Psoas muscle (tissue), 8 donors: ENCODE results near the gene KLC3. TPM values are rescaled to one million over a fixed set of nuclear protein-coding genes. Genes with fewer than 3 reads are reported as not detected.

Experiments used
- ATAC-seq, 4 donors: fragments of 200-7000 bp; cut with Tn5 transposase; one replicate each; pipeline ENCODE4 v1.9.1; 2020; ENCODE audit warnings: moderate library complexity in 3 of 4, mild to moderate bottlenecking in 2 of 4
- DNase-seq, 2 donors: peaks; one replicate each; pipeline ENCODE4 v3.0.0-alpha.2; 2020
- H3K27ac ChIP-seq: fragments of 200-600 bp; one replicate; pipeline ENCODE4 v1.8.0; 2022
- H3K27me3 ChIP-seq, 3 donors: fragments of 200-600 bp in 1 of 3; one replicate each; pipeline versions ENCODE4 v1.6.1 to v1.8.0; 2013 to 2022; ENCODE audit warnings: low read length in 2 of 3, mild to moderate bottlenecking in 2 of 3, moderate library complexity in 1 of 3; ENCODE audit not compliant: insufficient read depth in 3 of 3
- H3K36me3 ChIP-seq, 2 donors: fragments of 200-600 bp in 1 of 2; one replicate each; pipeline versions ENCODE4 v1.6.1 to v1.8.0; 2013 to 2022; ENCODE audit warnings: low read depth in 1 of 2, mild to moderate bottlenecking in 1 of 2, moderate library complexity in 1 of 2; ENCODE audit not compliant: insufficient read depth in 1 of 2
- H3K4me1 ChIP-seq: fragments of 200-600 bp; one replicate; pipeline ENCODE4 v1.8.0; 2022
- H3K4me3 ChIP-seq: fragments of 200-600 bp; one replicate; pipeline ENCODE4 v1.8.0; 2022; ENCODE audit warnings: mild to moderate bottlenecking
- H3K9me3 ChIP-seq: fragments of 200-600 bp; one replicate; pipeline ENCODE4 v1.8.0; 2022
- WGBS, 3 donors: extraction: QIAGEN DNeasy Blood & Tissue Kit; methylation state at CpG; one replicate each; pipeline versions ENCODE4 v1.1.6 to v1.1.7; 2013; 5-methylcytosine and 5-hydroxymethylcytosine counted together
- intact Hi-C, 2 donors: fragments of 100-400 bp; cut with DNase I; formaldehyde crosslinking; loops; one replicate each; pipeline versions ENCODE4 v1.11.0 to v1.14.2; 2022
- polyA plus RNA-seq, 3 donors: library from polyadenylated mRNA; stranded (reverse); fragments of 200-250 nt; gene quantifications; one replicate each; pipeline ENCODE4 v1.2.3, GENCODE V29; 2013
- total RNA-seq, 4 donors: library from RNA; stranded (reverse); fragmentation: NEBNext Ultra II Directional in 2 of 4; extraction: Animal tissue kit (Norgen Biotek cat#: 25700) in 2 of 4; gene quantifications; one replicate each; pipeline versions ENCODE4 v1.2.1 to v1.2.4, GENCODE V29; 2021 to 2023
- TF ChIP-seq, protein P1 (sequence below): fragments of 200-600 bp; IDR thresholded peaks from one replicate; pipeline ENCODE4 v1.8.0; 2022; ENCODE audit warnings: antibody characterized with exemption
- donor health status: healthy with polysubstance abuse.
- donor health status: DM: no; HTN: no; CAD: no; lungs with moderate emphysema.
- donor health status: Bipolar disorder and iron deficiency.
- donor health status: healthy.
- donor health status: DM: yes; HTN: yes; CAD: no.
- donor health status: DM: no; HTN: no; CAD: no.
- donor health status: DM: no; HTN: no; CAD: no.
- donor health status: DM: yes; HTN: yes; CAD: no.

KLC3 gene
- total and polyA plus RNA-seq, 7 donors: 0.03 to 0.27 (median 0.08) TPM; not detected in 3

DNA sequence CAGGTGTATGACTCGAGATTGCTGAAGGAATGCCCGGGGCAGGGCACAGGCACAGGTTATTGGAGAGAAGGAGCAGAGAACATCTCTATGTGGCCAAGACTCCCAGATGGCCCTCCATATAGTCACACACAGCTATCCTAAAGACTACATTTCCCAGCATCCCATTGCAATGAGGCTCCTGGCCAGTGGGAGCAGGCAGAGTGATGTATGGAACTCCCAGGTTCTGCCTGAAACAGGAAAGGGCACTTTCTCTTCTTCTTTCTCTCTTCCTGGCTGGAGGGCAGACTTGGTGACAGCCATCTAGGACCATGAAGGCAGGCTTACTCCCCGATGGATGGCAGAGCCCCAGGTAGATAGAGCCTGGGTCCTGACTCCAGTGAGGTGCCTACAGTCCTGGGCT lies 50.8 kb downstream of the KLC3 start:
- no peaks in the 10 kb centered on the region for H3K4me1 ChIP-seq
- peaks cover 0 to 14% (median 0%) of the 10 kb centered on the region in 3 donors for H3K27me3 ChIP-seq
- DNase-seq (no peak), ATAC-seq (no peak)
- no peak overlapping the region for H3K4me3 ChIP-seq
- TF ChIP-seq, protein P1, sequence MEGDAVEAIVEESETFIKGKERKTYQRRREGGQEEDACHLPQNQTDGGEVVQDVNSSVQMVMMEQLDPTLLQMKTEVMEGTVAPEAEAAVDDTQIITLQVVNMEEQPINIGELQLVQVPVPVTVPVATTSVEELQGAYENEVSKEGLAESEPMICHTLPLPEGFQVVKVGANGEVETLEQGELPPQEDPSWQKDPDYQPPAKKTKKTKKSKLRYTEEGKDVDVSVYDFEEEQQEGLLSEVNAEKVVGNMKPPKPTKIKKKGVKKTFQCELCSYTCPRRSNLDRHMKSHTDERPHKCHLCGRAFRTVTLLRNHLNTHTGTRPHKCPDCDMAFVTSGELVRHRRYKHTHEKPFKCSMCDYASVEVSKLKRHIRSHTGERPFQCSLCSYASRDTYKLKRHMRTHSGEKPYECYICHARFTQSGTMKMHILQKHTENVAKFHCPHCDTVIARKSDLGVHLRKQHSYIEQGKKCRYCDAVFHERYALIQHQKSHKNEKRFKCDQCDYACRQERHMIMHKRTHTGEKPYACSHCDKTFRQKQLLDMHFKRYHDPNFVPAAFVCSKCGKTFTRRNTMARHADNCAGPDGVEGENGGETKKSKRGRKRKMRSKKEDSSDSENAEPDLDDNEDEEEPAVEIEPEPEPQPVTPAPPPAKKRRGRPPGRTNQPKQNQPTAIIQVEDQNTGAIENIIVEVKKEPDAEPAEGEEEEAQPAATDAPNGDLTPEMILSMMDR: no peak
- intact Hi-C loops: no loop called here
- no peak overlapping the region for H3K27ac ChIP-seq
- 73 to 81% (median 77%) methylated on average over 3 of the region's 3 CpGs for whole genome bisulfite sequencing, 3 donors
- no peaks in the 10 kb centered on the region for H3K9me3 ChIP-seq
- no peaks in the 10 kb centered on the region for H3K36me3 ChIP-seq

DNA sequence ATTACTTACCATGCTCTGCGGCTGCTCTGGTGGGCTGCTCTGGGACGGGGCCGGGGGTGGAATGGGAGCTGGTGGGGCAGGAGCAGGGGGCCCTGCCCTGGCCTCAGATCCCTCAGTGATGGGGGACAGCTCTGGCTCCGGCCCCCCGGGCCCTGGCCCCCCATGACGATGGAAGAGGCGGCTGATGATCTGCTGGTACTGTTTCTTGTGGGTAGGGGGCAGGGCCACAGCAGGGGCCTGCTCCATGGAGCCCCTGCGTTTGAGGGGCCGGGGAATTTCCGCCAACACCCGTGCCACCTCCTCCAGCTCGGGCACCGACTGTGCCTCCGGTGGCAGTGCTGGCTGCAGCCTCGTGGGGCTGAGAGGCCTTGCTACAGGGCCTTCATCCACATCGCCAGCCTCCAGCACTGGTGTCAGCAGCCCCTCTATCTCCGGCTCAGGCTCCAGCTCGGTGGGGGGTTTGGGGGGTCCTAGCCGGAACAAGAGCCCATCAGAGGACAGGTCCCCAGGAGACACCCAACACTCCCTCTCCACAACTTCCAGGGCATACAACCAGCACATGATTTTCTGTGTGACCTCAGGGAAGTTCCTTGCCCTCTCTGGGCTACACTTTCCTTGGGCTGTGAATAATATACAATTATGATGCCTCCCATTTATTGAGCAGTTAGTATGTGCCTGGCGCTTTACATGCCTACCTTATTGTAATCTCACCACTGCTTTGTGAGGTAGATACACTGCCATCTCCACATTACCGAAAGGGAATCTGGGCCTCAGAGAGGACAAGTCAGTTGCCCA lies 51.5 kb downstream of the KLC3 start:
- Histone ChIP-seq H3K4me3 (no peak overlapping the region), H3K27me3 (peaks cover 0 to 7% (median 0%) of the 10 kb centered on the region in 3 donors), H3K27ac (no peak overlapping the region), H3K9me3 (no peaks in the 10 kb centered on the region), H3K4me1 (no peaks in the 10 kb centered on the region), H3K36me3 (no peaks in the 10 kb centered on the region)
- intact Hi-C loops: no loop called here
- no peak for ATAC-seq
- TF ChIP-seq, protein P1: no peak
- WGBS, 3 donors: 93 to 95% (median 93%) methylated on average over 20 to 21 of the region's 21 CpGs
- DNase-seq: no peak

DNA sequence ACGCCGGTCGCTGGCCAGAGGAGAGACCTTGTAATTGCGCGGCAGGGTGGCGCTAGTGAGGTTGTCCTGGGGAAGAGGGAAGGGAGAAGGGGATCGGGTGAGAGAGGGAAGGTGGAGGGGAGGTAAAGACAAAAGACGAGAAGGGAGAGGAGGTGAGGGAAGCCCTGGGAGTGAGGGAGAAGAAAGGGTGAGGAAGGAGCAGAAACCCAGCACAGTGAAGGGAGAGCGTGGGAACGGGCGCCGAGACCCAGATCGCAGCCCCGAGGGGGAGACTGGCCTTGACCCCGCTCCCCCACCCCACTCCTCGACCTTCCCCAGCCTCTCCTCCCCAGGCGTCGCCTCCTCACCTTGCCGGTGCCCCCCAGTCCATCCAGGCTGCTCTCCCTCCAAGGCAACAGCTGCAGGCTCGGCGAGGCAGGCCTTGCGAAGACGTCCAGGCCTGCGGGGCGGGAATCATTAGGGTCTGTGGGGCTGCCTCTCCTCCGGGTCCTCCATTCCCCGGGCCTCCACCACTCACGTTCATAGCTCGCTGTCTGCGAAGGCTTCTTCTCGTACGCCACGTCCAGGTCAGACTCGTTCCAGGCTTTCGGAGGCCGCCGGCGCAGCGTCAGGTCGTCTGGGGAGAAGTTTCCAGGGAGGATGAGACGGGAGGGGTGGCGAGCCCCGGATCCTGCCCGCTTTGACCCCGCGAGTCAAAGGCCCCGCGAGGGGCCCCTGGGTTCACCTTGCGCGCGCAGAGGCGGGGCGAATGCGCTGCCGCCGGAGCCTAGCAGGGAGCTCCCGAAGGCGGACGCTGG lies 55.5 kb downstream of the KLC3 start:
- peaks cover 6% of the 10 kb centered on the region for H3K4me1 ChIP-seq
- no peaks in the 10 kb centered on the region for H3K9me3 ChIP-seq
- no peaks in the 10 kb centered on the region for H3K27me3 ChIP-seq
- H3K27ac ChIP-seq: no peak overlapping the region
- WGBS, 3 donors: 66 to 68% (median 66%) methylated on average over 50 to 59 of the region's 59 CpGs
- no peak overlapping the region for H3K4me3 ChIP-seq
- TF ChIP-seq, protein P1: no peak
- DNase-seq: no peak
- intact Hi-C loops: no loop called here
- no peak for ATAC-seq
- no peaks in the 10 kb centered on the region for H3K36me3 ChIP-seq

DNA sequence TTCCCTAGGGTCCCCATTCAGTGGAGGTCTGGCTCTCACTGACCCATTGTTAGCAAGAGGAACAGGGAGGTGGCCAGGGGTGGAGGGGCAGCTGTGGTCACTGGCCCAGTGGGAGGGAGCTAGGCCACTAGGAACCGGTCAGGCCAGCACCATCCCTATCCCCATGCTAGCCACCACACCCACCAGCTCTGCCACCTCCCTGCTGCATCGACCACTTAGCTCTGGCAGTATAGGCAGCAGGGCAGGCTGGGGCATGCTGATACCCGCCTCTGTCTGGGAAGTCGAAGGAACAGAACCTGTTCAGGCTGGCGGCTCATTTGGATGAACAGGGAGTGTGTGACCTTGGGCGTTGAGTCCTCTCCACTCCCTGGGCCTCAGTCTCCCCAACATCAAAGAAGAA lies 59.6 kb downstream of the KLC3 start:
- Histone ChIP-seq H3K9me3 (no peaks in the 10 kb centered on the region), H3K4me3 (no peak overlapping the region), H3K27me3 (peaks cover 0 to 3% (median 2%) of the 10 kb centered on the region in 3 donors), H3K27ac (no peak overlapping the region), H3K4me1 (peaks cover 18% of the 10 kb centered on the region), H3K36me3 (no peaks in the 10 kb centered on the region)
- WGBS, 3 donors: 85 to 87% (median 86%) methylated on average over 6 of the region's 6 CpGs
- no peak for DNase-seq
- intact Hi-C loops: no loop called here
- no peak for ATAC-seq
- TF ChIP-seq, protein P1: no peak

Other genes with a start within 250 kb of the KLC3 start
- gene PPP1R37, start 247.6 kb upstream of the KLC3 start, total RNA-seq: 10 to 100 TPM; 27.0 to 34.6 (median 29.1) TPM
- 10 to 100 TPM; 25.5 to 39.5 (median 36.3) TPM for gene PPP1R37, start 247.6 kb upstream of the KLC3 start, polyA plus RNA-seq
- under 1 TPM in 3 of 4 donors, not detected in 1; 0.06 to 0.09 (median 0.08) TPM for gene NKPD1, start 179.8 kb upstream of the KLC3 start, total RNA-seq
- under 1 TPM in 2 of 3 donors, not detected in 1; 0.08 to 0.18 TPM for gene NKPD1, start 179.8 kb upstream of the KLC3 start, polyA plus RNA-seq
- 10 to 100 TPM; 12.3 to 42.2 (median 20.6) TPM for gene TRAPPC6A, start 162.5 kb upstream of the KLC3 start, total RNA-seq
- gene TRAPPC6A, start 162.5 kb upstream of the KLC3 start, polyA plus RNA-seq: 10 to 100 TPM; 10.8 to 14.5 (median 12.9) TPM
- gene BLOC1S3, start 162.0 kb upstream of the KLC3 start, total RNA-seq: 1 to 10 TPM; 4.1 to 7.8 (median 5.1) TPM
- gene BLOC1S3, start 162.0 kb upstream of the KLC3 start, polyA plus RNA-seq: 1 to 10 TPM; 3.3 to 6.6 (median 6.5) TPM
- gene EXOC3L2, start 95.3 kb upstream of the KLC3 start, total RNA-seq: 1 to 10 TPM in 1 of 4 donors, under 1 TPM in 3; 0.62 to 1.3 (median 0.70) TPM
- gene EXOC3L2, start 95.3 kb upstream of the KLC3 start, polyA plus RNA-seq: under 1 TPM; 0.17 to 0.53 (median 0.28) TPM
- 10 to 100 TPM; 29.7 to 37.7 (median 34.4) TPM for gene MARK4, start 89.5 kb upstream of the KLC3 start, total RNA-seq
- 10 to 100 TPM; 11.0 to 12.5 (median 12.4) TPM for gene MARK4, start 89.5 kb upstream of the KLC3 start, polyA plus RNA-seq
- over 10,000 TPM in 3 of 4 donors, 1,000 to 10,000 TPM in 1; 9,755 to 16,244 (median 12,984) TPM for gene CKM, start 17.9 kb upstream of the KLC3 start, total RNA-seq
- over 10,000 TPM in 2 of 3 donors, 1,000 to 10,000 TPM in 1; 9,503 to 23,818 (median 21,473) TPM for gene CKM, start 17.9 kb upstream of the KLC3 start, polyA plus RNA-seq
- gene ERCC2, start 29.8 kb downstream of the KLC3 start, total RNA-seq: 10 to 100 TPM in 3 of 4 donors, 1 to 10 TPM in 1; 9.3 to 16.4 (median 12.5) TPM
- gene ERCC2, start 29.8 kb downstream of the KLC3 start, polyA plus RNA-seq: 1 to 10 TPM; 5.0 to 8.3 (median 5.3) TPM
- 1 to 10 TPM; 4.1 to 6.9 (median 5.8) TPM for gene PPP1R13L, start 64.3 kb downstream of the KLC3 start, total RNA-seq
- 10 to 100 TPM in 1 of 3 donors, 1 to 10 TPM in 2; 1.8 to 21.4 (median 1.9) TPM for gene PPP1R13L, start 64.3 kb downstream of the KLC3 start, polyA plus RNA-seq
- 1 to 10 TPM; 6.0 to 9.6 (median 7.1) TPM for gene POLR1G, start 65.9 kb downstream of the KLC3 start, total RNA-seq
- gene POLR1G, start 65.9 kb downstream of the KLC3 start, polyA plus RNA-seq: 10 to 100 TPM in 2 of 3 donors, 1 to 10 TPM in 1; 8.8 to 12.5 (median 11.3) TPM
- 100 to 1,000 TPM in 1 of 4 donors, 10 to 100 TPM in 3; 59.5 to 145 (median 74.2) TPM for gene ERCC1, start 83.2 kb downstream of the KLC3 start, total RNA-seq
- gene ERCC1, start 83.2 kb downstream of the KLC3 start, polyA plus RNA-seq: 1,000 to 10,000 TPM in 1 of 3 donors, 10 to 100 TPM in 2; 84.6 to 2,153 (median 96.4) TPM
- 1 to 10 TPM in 3 of 4 donors, under 1 TPM in 1; 0.32 to 9.4 (median 1.7) TPM for gene FOSB, start 127.2 kb downstream of the KLC3 start, total RNA-seq
- 1 to 10 TPM in 1 of 3 donors, under 1 TPM in 2; 0.41 to 5.4 (median 0.65) TPM for gene FOSB, start 127.2 kb downstream of the KLC3 start, polyA plus RNA-seq
- gene RTN2, start 156.3 kb downstream of the KLC3 start, total RNA-seq: 100 to 1,000 TPM; 214 to 272 (median 242) TPM
- gene RTN2, start 156.3 kb downstream of the KLC3 start, polyA plus RNA-seq: 100 to 1,000 TPM in 1 of 3 donors, 10 to 100 TPM in 2; 46.6 to 199 (median 85.8) TPM
- under 1 TPM in 1 of 4 donors, not detected in 3; 0.60 TPM for gene PPM1N, start 157.7 kb downstream of the KLC3 start, total RNA-seq
- under 1 TPM; 0.29 to 0.90 (median 0.31) TPM for gene PPM1N, start 157.7 kb downstream of the KLC3 start, polyA plus RNA-seq
- 10 to 100 TPM; 14.2 to 32.8 (median 23.2) TPM for gene VASP, start 166.7 kb downstream of the KLC3 start, total RNA-seq
- 10 to 100 TPM; 13.5 to 76.3 (median 14.6) TPM for gene VASP, start 166.7 kb downstream of the KLC3 start, polyA plus RNA-seq
- gene OPA3, start 244.1 kb downstream of the KLC3 start, total RNA-seq: 10 to 100 TPM; 14.0 to 27.6 (median 17.6) TPM
- 10 to 100 TPM in 2 of 3 donors, 1 to 10 TPM in 1; 9.1 to 15.8 (median 12.4) TPM for gene OPA3, start 244.1 kb downstream of the KLC3 start, polyA plus RNA-seq